ENCODE data around the gene UGCG. TPM values are rescaled to one million over a fixed set of nuclear protein-coding genes. Genes with fewer than 3 reads are reported as not detected.

UGCG gene
- total RNA-seq, 1 donor from 2014 or later: 172 TPM

- H3K4me3 ChIP-seq (ENCODE audit: low read depth, low read length): no peak overlapping the region
- no peak for DNase-seq (ENCODE audit: low read depth)
- no peak for TF ChIP-seq CTCF (IDR thresholded peaks at IDR 0.05; ENCODE audit: insufficient read depth, low read length, poor library complexity, severe bottlenecking)
- no peaks in the 10 kb centered on the region for H3K36me3 ChIP-seq (ENCODE audit: control insufficient read depth, insufficient read depth, low read length)
- no peaks in the 10 kb centered on the region for H3K27me3 ChIP-seq (ENCODE audit: control insufficient read depth, insufficient read depth, low read length)
Measured at GRCh38 chr9:111857555-111858211, 38.9 kb upstream of the UGCG start.

- no peak for DNase-seq (ENCODE audit: low read depth)
- no peaks in the 10 kb centered on the region for H3K36me3 ChIP-seq (ENCODE audit: control insufficient read depth, insufficient read depth, low read length)
- no peaks in the 10 kb centered on the region for H3K27me3 ChIP-seq (ENCODE audit: control insufficient read depth, insufficient read depth, low read length)
- H3K4me3 ChIP-seq (ENCODE audit: low read depth, low read length): no peak overlapping the region
- no peak for TF ChIP-seq CTCF (IDR thresholded peaks at IDR 0.05; ENCODE audit: insufficient read depth, low read length, poor library complexity, severe bottlenecking)
Measured at GRCh38 chr9:111860443-111860842, 36.2 kb upstream of the UGCG start.

GRCh38 chr9:111863636-111864035 is 33.0 kb upstream of the UGCG start:
- H3K4me3 ChIP-seq (ENCODE audit: low read depth, low read length): no peak overlapping the region
- no peak for DNase-seq (ENCODE audit: low read depth)
- no peaks in the 10 kb centered on the region for H3K36me3 ChIP-seq (ENCODE audit: control insufficient read depth, insufficient read depth, low read length)
- no peak for TF ChIP-seq CTCF (IDR thresholded peaks at IDR 0.05; ENCODE audit: insufficient read depth, low read length, poor library complexity, severe bottlenecking)
- no peaks in the 10 kb centered on the region for H3K27me3 ChIP-seq (ENCODE audit: control insufficient read depth, insufficient read depth, low read length)

GRCh38 chr9:111866976-111867375 is 29.6 kb upstream of the UGCG start:
- TF ChIP-seq CTCF (IDR thresholded peaks at IDR 0.05; ENCODE audit: insufficient read depth, low read length, poor library complexity, severe bottlenecking): no peak
- H3K27me3 ChIP-seq (ENCODE audit: control insufficient read depth, insufficient read depth, low read length): no peaks in the 10 kb centered on the region
- no peak overlapping the region for H3K4me3 ChIP-seq (ENCODE audit: low read depth, low read length)
- H3K36me3 ChIP-seq (ENCODE audit: control insufficient read depth, insufficient read depth, low read length): no peaks in the 10 kb centered on the region
- no peak for DNase-seq (ENCODE audit: low read depth)

- DNase-seq (ENCODE audit: low read depth): no peak
- no peak for TF ChIP-seq CTCF (IDR thresholded peaks at IDR 0.05; ENCODE audit: insufficient read depth, low read length, poor library complexity, severe bottlenecking)
- H3K36me3 ChIP-seq (ENCODE audit: control insufficient read depth, insufficient read depth, low read length): no peaks in the 10 kb centered on the region
- H3K27me3 ChIP-seq (ENCODE audit: control insufficient read depth, insufficient read depth, low read length): no peaks in the 10 kb centered on the region
- H3K4me3 ChIP-seq (ENCODE audit: low read depth, low read length): no peak overlapping the region
Measured at GRCh38 chr9:111868475-111868874, 28.1 kb upstream of the UGCG start.

All from kidney epithelial cell (primary cell).